K562 (cell line): ENCODE results near the gene GNL3. TPM values are rescaled to one million over a fixed set of nuclear protein-coding genes. Genes with fewer than 3 reads are reported as not detected.

Experiments
- ATF2 ChIP-seq: sonication (generic); formaldehyde crosslinking; IDR thresholded peaks from 2 replicates; pipeline ENCODE4 v1.8.1; 2022; ENCODE audit warnings: missing genetic modification reagents
- CBFA2T3 ChIP-seq: fragments of 450-650 bp; IDR thresholded peaks from 2 replicates; pipeline ENCODE4 v1.6.1; 2017
- FOXK1 ChIP-seq: sonication (generic); formaldehyde crosslinking; IDR thresholded peaks from 2 replicates; pipeline ENCODE4 v1.8.0; 2022; ENCODE audit warnings: missing genetic modification reagents, mild to moderate bottlenecking, borderline replicate concordance
- GABPA ChIP-seq: fragments of 200-800 bp; sonication (Bioruptor generic); conservative IDR thresholded peaks from 2 replicates; pipeline ENCODE4 v1.6.1; 2016; ENCODE audit warnings: low read depth, missing genetic modification characterization, missing compliant biosample characterization
- GATA2 ChIP-seq: sonication (generic); formaldehyde crosslinking; IDR thresholded peaks from 2 replicates; pipeline ENCODE4 v1.4.0; 2020; ENCODE audit warnings: mild to moderate bottlenecking, missing genetic modification reagents
- L3MBTL2 ChIP-seq: fragments of 450-650 bp; IDR thresholded peaks from 2 replicates; pipeline ENCODE4 v1.6.1; 2016; ENCODE audit warnings: mild to moderate bottlenecking, moderate library complexity
- SMARCE1 ChIP-seq: fragments of 450-650 bp; IDR thresholded peaks from 2 replicates; pipeline ENCODE4 v1.7.1; 2016; ENCODE audit warnings: mild to moderate bottlenecking
- TAF9B ChIP-seq: fragments of 450-650 bp; IDR thresholded peaks from 2 replicates; pipeline ENCODE4 v1.6.1; 2018; ENCODE audit warnings: mild to moderate bottlenecking; ENCODE audit not compliant: partially characterized antibody
- TEAD4 ChIP-seq, 2 experiments: sonication (generic) in 1 of 2; formaldehyde crosslinking in 1 of 2; IDR thresholded peaks; 2 replicates each; pipeline versions ENCODE4 v1.6.1 to v1.8.0; 2012 to 2022; ENCODE audit warnings: borderline replicate concordance in 1 of 2, inconsistent platforms in 1 of 2, low read length in 1 of 2, mild to moderate bottlenecking in 1 of 2, missing genetic modification reagents in 1 of 2
- TGIF2 ChIP-seq: sonication (generic); formaldehyde crosslinking; IDR thresholded peaks from 2 replicates; pipeline ENCODE4 v1.8.1; 2022; ENCODE audit warnings: mild to moderate bottlenecking, missing genetic modification reagents, moderate library complexity
- ZBTB43 ChIP-seq: sonication (generic); formaldehyde crosslinking; IDR thresholded peaks from 2 replicates; pipeline ENCODE4 v1.8.0; 2023; ENCODE audit warnings: mild to moderate bottlenecking, missing genetic modification reagents
- ZNF384 ChIP-seq: IDR thresholded peaks from 2 replicates; pipeline ENCODE4 v1.6.1; 2012; ENCODE audit warnings: low read depth, low read length, improper control_type of control experiment
- polyA plus RNA-seq, 8 experiments: library from polyadenylated mRNA; depleted of rRNA in 4 of 8; stranded (reverse) in 5 of 8; unstranded in 3 of 8; fragments of >200 nt; fragmentation: Nextera tagmentation in 2 of 8; fragmentation: Illumina TruSeq in 1 of 8; extraction: Ambion mirVana in 2 of 8; extraction: Trizol in 1 of 8; gene quantifications; 2 replicates each; pipeline versions ENCODE4 v1.2.1 to v1.2.3, GENCODE V29; 2011 to 2014; ENCODE audit warnings: inconsistent platforms in 1 of 8, missing spikeins in 1 of 8
- total RNA-seq, 7 experiments: library from RNA; depleted of rRNA in 6 of 7; stranded (reverse); fragments of >200 nt in 6 of 7; fragmentation: Illumina TruSeq in 2 of 7; extraction: Trizol in 2 of 7; gene quantifications; 2 replicates each; pipeline versions ENCODE4 v1.2.1 to v1.2.3, GENCODE V29; 2011 to 2021; ENCODE audit warnings: low replicate concordance in 1 of 7
- TF ChIP-seq, protein P1 (sequence below): fragments of 450-650 bp; IDR thresholded peaks from 2 replicates; pipeline ENCODE4 v1.6.1; 2016; ENCODE audit warnings: mild to moderate bottlenecking
- TF ChIP-seq, protein P2 (sequence below): fragments of 450-650 bp; IDR thresholded peaks from one replicate; pipeline ENCODE4 v1.6.1; 2018; ENCODE audit warnings: mild to moderate bottlenecking, moderate library complexity; ENCODE audit not compliant: partially characterized antibody
- TF ChIP-seq, protein P3 (sequence below): sonication (generic); formaldehyde crosslinking; IDR thresholded peaks from 2 replicates; pipeline ENCODE4 v1.8.0; 2022; ENCODE audit warnings: missing genetic modification reagents, mild to moderate bottlenecking, borderline replicate concordance
- TF ChIP-seq, protein P4 (sequence below): IDR thresholded peaks from 3 replicates; pipeline ENCODE4 v1.6.1; 2011; ENCODE audit warnings: borderline replicate concordance, mild to moderate bottlenecking, moderate library complexity; ENCODE audit not compliant: insufficient read length; ENCODE audit errors: extremely low read depth

Gene GNL3
- total and polyA plus RNA-seq, 9 of the 15 experiments (the other 6 are each of a cell fraction or from before 2014, with no cell fraction given) = 132 to 313 (median 220) TPM

GRCh38 chr3:52650439-52650838, 35.4 kb upstream of the GNL3 start (continued):
- TF ChIP-seq TGIF2 (CRISPR knock-in tag) = no peak
- no peak for TF ChIP-seq ATF2 (CRISPR knock-in tag)
- 0 out of 2 replicates have a peak, but pooled peaks have one; percentile 32 for TF ChIP-seq GABPA
- TF ChIP-seq, protein P1, sequence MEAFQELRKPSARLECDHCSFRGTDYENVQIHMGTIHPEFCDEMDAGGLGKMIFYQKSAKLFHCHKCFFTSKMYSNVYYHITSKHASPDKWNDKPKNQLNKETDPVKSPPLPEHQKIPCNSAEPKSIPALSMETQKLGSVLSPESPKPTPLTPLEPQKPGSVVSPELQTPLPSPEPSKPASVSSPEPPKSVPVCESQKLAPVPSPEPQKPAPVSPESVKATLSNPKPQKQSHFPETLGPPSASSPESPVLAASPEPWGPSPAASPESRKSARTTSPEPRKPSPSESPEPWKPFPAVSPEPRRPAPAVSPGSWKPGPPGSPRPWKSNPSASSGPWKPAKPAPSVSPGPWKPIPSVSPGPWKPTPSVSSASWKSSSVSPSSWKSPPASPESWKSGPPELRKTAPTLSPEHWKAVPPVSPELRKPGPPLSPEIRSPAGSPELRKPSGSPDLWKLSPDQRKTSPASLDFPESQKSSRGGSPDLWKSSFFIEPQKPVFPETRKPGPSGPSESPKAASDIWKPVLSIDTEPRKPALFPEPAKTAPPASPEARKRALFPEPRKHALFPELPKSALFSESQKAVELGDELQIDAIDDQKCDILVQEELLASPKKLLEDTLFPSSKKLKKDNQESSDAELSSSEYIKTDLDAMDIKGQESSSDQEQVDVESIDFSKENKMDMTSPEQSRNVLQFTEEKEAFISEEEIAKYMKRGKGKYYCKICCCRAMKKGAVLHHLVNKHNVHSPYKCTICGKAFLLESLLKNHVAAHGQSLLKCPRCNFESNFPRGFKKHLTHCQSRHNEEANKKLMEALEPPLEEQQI = no peak
- TF ChIP-seq, protein P2, sequence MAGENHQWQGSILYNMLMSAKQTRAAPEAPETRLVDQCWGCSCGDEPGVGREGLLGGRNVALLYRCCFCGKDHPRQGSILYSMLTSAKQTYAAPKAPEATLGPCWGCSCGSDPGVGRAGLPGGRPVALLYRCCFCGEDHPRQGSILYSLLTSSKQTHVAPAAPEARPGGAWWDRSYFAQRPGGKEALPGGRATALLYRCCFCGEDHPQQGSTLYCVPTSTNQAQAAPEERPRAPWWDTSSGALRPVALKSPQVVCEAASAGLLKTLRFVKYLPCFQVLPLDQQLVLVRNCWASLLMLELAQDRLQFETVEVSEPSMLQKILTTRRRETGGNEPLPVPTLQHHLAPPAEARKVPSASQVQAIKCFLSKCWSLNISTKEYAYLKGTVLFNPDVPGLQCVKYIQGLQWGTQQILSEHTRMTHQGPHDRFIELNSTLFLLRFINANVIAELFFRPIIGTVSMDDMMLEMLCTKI = no peak
- TF ChIP-seq ZNF384 = 0 out of 2 replicates have a peak, but pooled peaks have one; percentile 42
- 0 out of 2 replicates have a peak, but pooled peaks have one; percentile 25 for TF ChIP-seq GATA2 (CRISPR knock-in tag)
- peak; percentile 45 for TF ChIP-seq CBFA2T3
- no peak for TF ChIP-seq ZBTB43
- TF ChIP-seq SMARCE1 = peak; percentile 34; the same call in 1 of the 2 replicates
- peak; percentile 16; the same call in 1 of the 2 replicates for TF ChIP-seq TEAD4 (IDR thresholded peaks at IDR 0.05; ENCODE audit: low read length)
- TF ChIP-seq TEAD4 (CRISPR knock-in tag; IDR thresholded peaks at IDR 0.05; ENCODE audit: borderline replicate concordance) = no peak
- TF ChIP-seq, protein P3, sequence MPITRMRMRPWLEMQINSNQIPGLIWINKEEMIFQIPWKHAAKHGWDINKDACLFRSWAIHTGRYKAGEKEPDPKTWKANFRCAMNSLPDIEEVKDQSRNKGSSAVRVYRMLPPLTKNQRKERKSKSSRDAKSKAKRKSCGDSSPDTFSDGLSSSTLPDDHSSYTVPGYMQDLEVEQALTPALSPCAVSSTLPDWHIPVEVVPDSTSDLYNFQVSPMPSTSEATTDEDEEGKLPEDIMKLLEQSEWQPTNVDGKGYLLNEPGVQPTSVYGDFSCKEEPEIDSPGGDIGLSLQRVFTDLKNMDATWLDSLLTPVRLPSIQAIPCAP = no peak
- TF ChIP-seq, protein P4, sequence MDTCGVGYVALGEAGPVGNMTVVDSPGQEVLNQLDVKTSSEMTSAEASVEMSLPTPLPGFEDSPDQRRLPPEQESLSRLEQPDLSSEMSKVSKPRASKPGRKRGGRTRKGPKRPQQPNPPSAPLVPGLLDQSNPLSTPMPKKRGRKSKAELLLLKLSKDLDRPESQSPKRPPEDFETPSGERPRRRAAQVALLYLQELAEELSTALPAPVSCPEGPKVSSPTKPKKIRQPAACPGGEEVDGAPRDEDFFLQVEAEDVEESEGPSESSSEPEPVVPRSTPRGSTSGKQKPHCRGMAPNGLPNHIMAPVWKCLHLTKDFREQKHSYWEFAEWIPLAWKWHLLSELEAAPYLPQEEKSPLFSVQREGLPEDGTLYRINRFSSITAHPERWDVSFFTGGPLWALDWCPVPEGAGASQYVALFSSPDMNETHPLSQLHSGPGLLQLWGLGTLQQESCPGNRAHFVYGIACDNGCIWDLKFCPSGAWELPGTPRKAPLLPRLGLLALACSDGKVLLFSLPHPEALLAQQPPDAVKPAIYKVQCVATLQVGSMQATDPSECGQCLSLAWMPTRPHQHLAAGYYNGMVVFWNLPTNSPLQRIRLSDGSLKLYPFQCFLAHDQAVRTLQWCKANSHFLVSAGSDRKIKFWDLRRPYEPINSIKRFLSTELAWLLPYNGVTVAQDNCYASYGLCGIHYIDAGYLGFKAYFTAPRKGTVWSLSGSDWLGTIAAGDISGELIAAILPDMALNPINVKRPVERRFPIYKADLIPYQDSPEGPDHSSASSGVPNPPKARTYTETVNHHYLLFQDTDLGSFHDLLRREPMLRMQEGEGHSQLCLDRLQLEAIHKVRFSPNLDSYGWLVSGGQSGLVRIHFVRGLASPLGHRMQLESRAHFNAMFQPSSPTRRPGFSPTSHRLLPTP = no peak
- no peak for TF ChIP-seq FOXK1
- TF ChIP-seq L3MBTL2 = 0 out of 2 replicates have a peak, but pooled peaks have one; percentile 18
- no peak for TF ChIP-seq TAF9B
